A673 (cell line): ENCODE results near the gene HMGXB3.

Source experiments
- EZH2 ChIP-seq: fragments of 200-600 bp; sonication (generic); IDR thresholded peaks from 2 replicates; pipeline ENCODE4 v1.6.1; 2017; ENCODE audit warnings: borderline replicate concordance, low read depth, mild to moderate bottlenecking, mixed read lengths, antibody characterized with exemption, low read length; ENCODE audit not compliant: poor library complexity, severe bottlenecking
- TF ChIP-seq, protein P1 (sequence below): fragments of 300-800, 200-600 bp; sonication (generic); conservative IDR thresholded peaks from 2 replicates; pipeline ENCODE4 v1.5.1; 2017; ENCODE audit warnings: low read depth, mild to moderate bottlenecking, antibody characterized with exemption, low read length, moderate library complexity, mixed read lengths

DNA sequence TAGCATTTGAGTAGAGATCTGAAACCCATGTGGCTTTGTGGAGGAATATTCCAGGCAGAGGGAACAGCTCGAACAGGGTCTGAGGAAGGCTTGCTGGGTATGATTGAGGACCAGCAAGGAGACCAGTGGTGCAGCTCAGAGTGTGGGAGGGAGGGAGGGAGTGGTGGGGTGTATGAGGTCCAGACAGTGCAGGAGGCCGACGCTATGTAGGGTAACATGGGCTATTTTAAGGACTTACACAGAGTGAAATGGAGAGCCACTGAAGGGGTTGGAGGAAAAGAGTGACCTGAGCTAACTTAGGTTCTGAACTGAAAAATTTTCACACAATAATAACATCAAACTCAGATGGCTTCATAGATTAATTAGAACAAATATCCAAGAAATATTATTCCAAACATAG lies 41.9 kb downstream of the HMGXB3 start:
- TF ChIP-seq, protein P1, sequence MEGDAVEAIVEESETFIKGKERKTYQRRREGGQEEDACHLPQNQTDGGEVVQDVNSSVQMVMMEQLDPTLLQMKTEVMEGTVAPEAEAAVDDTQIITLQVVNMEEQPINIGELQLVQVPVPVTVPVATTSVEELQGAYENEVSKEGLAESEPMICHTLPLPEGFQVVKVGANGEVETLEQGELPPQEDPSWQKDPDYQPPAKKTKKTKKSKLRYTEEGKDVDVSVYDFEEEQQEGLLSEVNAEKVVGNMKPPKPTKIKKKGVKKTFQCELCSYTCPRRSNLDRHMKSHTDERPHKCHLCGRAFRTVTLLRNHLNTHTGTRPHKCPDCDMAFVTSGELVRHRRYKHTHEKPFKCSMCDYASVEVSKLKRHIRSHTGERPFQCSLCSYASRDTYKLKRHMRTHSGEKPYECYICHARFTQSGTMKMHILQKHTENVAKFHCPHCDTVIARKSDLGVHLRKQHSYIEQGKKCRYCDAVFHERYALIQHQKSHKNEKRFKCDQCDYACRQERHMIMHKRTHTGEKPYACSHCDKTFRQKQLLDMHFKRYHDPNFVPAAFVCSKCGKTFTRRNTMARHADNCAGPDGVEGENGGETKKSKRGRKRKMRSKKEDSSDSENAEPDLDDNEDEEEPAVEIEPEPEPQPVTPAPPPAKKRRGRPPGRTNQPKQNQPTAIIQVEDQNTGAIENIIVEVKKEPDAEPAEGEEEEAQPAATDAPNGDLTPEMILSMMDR: no peak
- no peak for TF ChIP-seq EZH2
